Esophagus squamous epithelium (tissue), 4 donors: Measurements from ENCODE around the gene PIK3C3.

Source experiments
- CTCF ChIP-seq, 6 experiments: fragments of 450-650 bp in 4 of 6; fragments of 200-600 bp in 2 of 6; sonication (generic) in 2 of 6; IDR thresholded peaks; one replicate each; pipeline ENCODE4 v1.5.1; 2016 to 2019; ENCODE audit warnings: antibody characterized with exemption in 6 of 6, mild to moderate bottlenecking in 4 of 6, moderate library complexity in 4 of 6
- POLR2A ChIP-seq, 4 donors: fragments of 450-650 bp; IDR thresholded peaks; one replicate each; pipeline ENCODE4 v1.6.1; 2017; ENCODE audit warnings: antibody characterized with exemption in 4 of 4, mild to moderate bottlenecking in 4 of 4, moderate library complexity in 3 of 4

DNA sequence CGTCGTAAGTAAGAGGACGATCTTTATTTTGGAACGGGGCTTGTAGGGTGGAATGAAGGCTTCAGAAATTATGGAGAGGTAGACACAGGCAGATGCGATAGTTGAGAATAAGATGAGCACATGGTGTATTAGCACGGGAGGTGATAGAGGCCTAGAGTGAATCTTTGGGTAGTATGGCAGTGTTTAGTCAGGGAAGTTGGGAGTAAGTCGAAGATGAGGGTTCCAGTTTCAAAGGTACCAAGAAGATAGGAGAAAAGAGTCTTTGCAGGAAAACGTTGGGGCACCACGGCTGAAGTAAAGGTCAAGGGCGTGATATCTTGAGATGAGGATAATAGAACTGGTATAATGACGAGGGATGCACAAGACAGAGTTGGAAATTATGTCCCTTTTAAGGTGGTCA, 654 bp downstream of the PIK3C3 start:
- no peak for TF ChIP-seq POLR2A (IDR thresholded peaks at IDR 0.05)
- no peak for TF ChIP-seq CTCF (IDR thresholded peaks at IDR 0.05)
